ENCODE results near the gene PRPF38A.

GRCh38 chr1:52365071-52365745 is 39.2 kb upstream of the PRPF38A start:
- TF ChIP-seq POLR2A (IDR thresholded peaks at IDR 0.05; ENCODE audit: low read depth, low read length) (no peak), POLR2AphosphoS5 (IDR thresholded peaks at IDR 0.05; ENCODE audit: low read depth, low read length) (no peak)

Measured in GM12891 (cell line).